Type B pancreatic cell (in vitro differentiated cells): Measurements from ENCODE around the gene RIMS1. TPM values are rescaled to one million over a fixed set of nuclear protein-coding genes. Genes with fewer than 3 reads are reported as not detected.

Experiments used
- DNase-seq: peaks from one replicate; pipeline ENCODE4 v3.0.0; 2021; ENCODE audit warnings: mixed read lengths; ENCODE audit not compliant: unreplicated experiment; ENCODE audit errors: extremely low spot score
- H3K27ac Mint-ChIP-seq: 2 replicates; pipeline ENCODE4 v1.8.0; 2021; ENCODE audit warnings: mild to moderate bottlenecking, mixed read lengths
- H3K27me3 Mint-ChIP-seq: 2 replicates; pipeline ENCODE4 v1.8.0; 2021; ENCODE audit warnings: mixed read lengths
- H3K36me3 Mint-ChIP-seq: 2 replicates; pipeline ENCODE4 v1.8.0; 2021; ENCODE audit warnings: mixed read lengths
- H3K4me1 Mint-ChIP-seq: one replicate; pipeline ENCODE4 v1.8.0; 2021; ENCODE audit warnings: mixed read lengths; ENCODE audit not compliant: unreplicated experiment
- H3K4me3 Mint-ChIP-seq: 2 replicates; pipeline ENCODE4 v1.8.0; 2021; ENCODE audit warnings: mild to moderate bottlenecking, mixed read lengths
- H3K9me3 Mint-ChIP-seq: 2 replicates; pipeline ENCODE4 v1.8.0; 2021; ENCODE audit warnings: mixed read lengths
- CTCF ChIP-seq: fragments of 200-600 bp; sonication (generic); conservative IDR thresholded peaks from 2 replicates; pipeline ENCODE4 v1.5.0; 2021; ENCODE audit warnings: antibody characterized with exemption, mild to moderate bottlenecking
- total RNA-seq: library from RNA; stranded (reverse); gene quantifications from 2 replicates; pipeline ENCODE4 v1.2.1, GENCODE V29; 2021; ENCODE audit warnings: low replicate concordance

The RIMS1 gene
- total RNA-seq, 1 donor from 2014 or later = 5.9 TPM

GRCh38 chr6:72175916-72176315 is 289.6 kb downstream of the RIMS1 start:
- TF ChIP-seq CTCF = no peak
- H3K4me1 Mint-ChIP-seq = no peaks in the 10 kb centered on the region
- H3K27ac Mint-ChIP-seq = no peak overlapping the region
- no peaks in the 10 kb centered on the region for H3K9me3 Mint-ChIP-seq
- no peak overlapping the region for H3K4me3 Mint-ChIP-seq
- H3K27me3 Mint-ChIP-seq = peaks cover 24% of the 10 kb centered on the region
- no peak for DNase-seq
- no peaks in the 10 kb centered on the region for H3K36me3 Mint-ChIP-seq

GRCh38 chr6:72182337-72183246 is 296.2 kb downstream of the RIMS1 start:
- TF ChIP-seq CTCF = no peak
- H3K4me1 Mint-ChIP-seq = peaks cover 9% of the 10 kb centered on the region
- H3K36me3 Mint-ChIP-seq = no peaks in the 10 kb centered on the region
- H3K9me3 Mint-ChIP-seq = no peaks in the 10 kb centered on the region
- peak overlapping the region; percentile 45 for H3K27ac Mint-ChIP-seq
- H3K27me3 Mint-ChIP-seq = peaks cover 60% of the 10 kb centered on the region
- peak; percentile 70 for DNase-seq
- H3K4me3 Mint-ChIP-seq = peak overlapping the region; percentile 93

GRCh38 chr6:72203983-72204382 is 317.6 kb downstream of the RIMS1 start:
- Mint-ChIP-seq H3K9me3 (no peaks in the 10 kb centered on the region), H3K4me3 (no peak overlapping the region), H3K4me1 (no peaks in the 10 kb centered on the region), H3K36me3 (no peaks in the 10 kb centered on the region), H3K27me3 (no peaks in the 10 kb centered on the region), H3K27ac (peak overlapping the region; percentile 46)
- DNase-seq = no peak
- no peak for TF ChIP-seq CTCF

- H3K36me3 Mint-ChIP-seq = no peaks in the 10 kb centered on the region
- no peaks in the 10 kb centered on the region for H3K4me1 Mint-ChIP-seq
- no peak for TF ChIP-seq CTCF
- no peaks in the 10 kb centered on the region for H3K27me3 Mint-ChIP-seq
- no peak overlapping the region for H3K4me3 Mint-ChIP-seq
- H3K27ac Mint-ChIP-seq = no peak overlapping the region
- DNase-seq = no peak
- H3K9me3 Mint-ChIP-seq = no peaks in the 10 kb centered on the region
Measured at GRCh38 chr6:72205500-72205899, 319.1 kb downstream of the RIMS1 start.

- H3K9me3 Mint-ChIP-seq = no peaks in the 10 kb centered on the region
- H3K36me3 Mint-ChIP-seq = no peaks in the 10 kb centered on the region
- DNase-seq = no peak
- TF ChIP-seq CTCF = no peak
- no peaks in the 10 kb centered on the region for H3K4me1 Mint-ChIP-seq
- no peak overlapping the region for H3K4me3 Mint-ChIP-seq
- no peaks in the 10 kb centered on the region for H3K27me3 Mint-ChIP-seq
- H3K27ac Mint-ChIP-seq = no peak overlapping the region
Measured at GRCh38 chr6:72206606-72207005, 320.3 kb downstream of the RIMS1 start.
